NCI-H2081 (cell line): ENCODE measurements around the gene CHAC1.
"Not testable (repeated sequence)": the region's sequence is repeated elsewhere in the genome, so short reads cannot be mapped to it uniquely, and the experiment has no call there.

Experiments
- DNase-seq, 2 experiments: peaks; one replicate each; lab custom pipeline; 2025; lab: John Stamatoyannopoulos, UW

Gene CHAC1

DNA sequence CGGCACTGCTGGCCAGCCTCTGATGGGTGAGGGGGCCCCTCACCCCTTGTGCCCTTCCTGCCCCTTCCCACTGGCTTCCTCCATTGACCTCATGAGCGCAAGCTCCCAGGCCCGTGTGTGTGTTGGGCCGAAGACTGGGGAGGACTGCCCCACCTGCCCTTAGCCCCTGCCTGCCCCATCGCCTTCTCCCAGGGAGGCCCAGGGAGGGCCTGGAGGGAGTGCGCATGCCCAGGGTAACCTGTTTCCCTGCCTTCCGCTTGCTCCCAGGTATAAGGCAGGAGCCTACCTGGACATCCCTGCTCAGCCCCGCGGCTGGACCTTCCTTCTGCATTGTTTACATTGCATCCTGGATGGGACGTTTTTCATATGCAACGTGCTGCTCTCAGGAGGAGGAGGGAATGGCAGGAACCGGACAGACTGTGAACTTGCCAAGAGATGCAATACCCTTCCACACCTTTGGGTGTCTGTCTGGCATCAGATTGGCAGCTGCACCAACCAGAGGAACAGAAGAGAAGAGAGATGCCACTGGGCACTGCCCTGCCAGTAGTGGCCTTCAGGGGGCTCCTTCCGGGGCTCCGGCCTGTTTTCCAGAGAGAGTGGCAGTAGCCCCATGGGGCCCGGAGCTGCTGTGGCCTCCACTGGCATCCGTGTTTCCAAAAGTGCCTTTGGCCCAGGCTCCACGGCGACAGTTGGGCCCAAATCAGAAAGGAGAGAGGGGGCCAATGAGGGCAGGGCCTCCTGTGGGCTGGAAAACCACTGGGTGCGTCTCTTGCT lies 15.3 kb upstream of the CHAC1 start:
- peak in 1 of 2 experiments; percentile 36 for DNase-seq

DNA sequence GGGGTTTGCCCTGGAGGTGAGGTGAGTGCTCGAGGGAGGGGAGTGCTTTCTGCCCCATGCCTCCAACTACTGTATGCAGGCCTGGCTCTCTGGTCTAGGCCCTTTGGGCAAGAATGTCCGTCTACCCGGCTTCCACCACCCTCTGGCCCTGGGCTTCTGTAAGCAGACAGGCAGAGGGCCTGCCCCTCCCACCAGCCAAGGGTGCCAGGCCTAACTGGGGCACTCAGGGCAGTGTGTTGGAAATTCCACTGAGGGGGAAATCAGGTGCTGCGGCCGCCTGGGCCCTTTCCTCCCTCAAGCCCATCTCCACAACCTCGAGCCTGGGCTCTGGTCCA lies 14.8 kb upstream of the CHAC1 start:
- DNase-seq: no peak

DNA sequence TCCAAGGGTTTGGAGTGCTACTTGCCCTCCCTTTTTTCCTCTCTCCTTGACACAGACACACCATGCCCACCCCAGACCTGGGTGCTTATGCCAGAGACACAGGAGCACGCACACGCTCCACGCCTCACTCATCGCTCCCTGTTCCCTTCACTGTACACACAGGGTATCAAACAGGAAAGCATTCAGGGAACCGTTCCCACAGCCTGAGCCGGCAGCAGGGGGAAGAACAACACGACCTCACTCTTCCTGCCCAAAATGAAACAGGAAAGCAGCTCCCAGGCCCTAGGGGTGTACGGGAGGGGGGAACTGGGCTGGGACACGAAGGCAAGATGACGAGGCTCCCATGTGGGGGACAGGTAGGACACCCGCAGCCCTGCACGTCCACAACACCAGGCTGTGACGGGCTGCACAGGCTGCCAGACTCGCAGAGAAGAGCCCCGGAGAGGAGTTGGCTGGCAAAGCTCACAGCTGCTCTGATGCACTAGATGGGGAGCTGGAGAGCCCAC lies 12.9 kb upstream of the CHAC1 start:
- no peak for DNase-seq

DNA sequence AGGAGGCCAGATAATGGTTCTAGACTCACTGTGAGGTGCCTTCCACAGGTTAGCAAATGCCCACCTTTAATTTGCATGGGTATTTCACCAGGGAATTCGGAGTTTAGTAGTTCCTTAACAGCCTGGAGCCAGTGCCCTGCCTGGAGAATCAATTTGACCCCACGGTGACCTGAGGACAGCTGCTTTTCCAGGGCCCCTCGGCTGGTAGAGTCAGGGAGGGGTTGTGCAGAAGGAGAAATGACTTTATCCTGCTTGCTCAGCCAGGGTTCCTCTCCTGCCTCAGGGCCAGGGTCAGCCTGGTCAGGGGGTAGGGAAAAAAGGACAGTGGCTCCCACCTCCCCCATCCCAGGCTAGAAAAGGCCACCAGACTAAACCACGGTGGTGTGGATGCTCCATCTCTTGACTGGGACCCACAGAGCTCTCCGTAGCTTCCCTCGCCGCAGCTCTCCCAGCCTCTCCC lies 12.2 kb upstream of the CHAC1 start:
- DNase-seq: no peak

GRCh38 chr15:40941528-40942336 lies 11.5 kb upstream of the CHAC1 start:
- peak; percentile 74 to 76 for DNase-seq

- no peak for DNase-seq
Measured at GRCh38 chr15:40942337-40942854, 10.9 kb upstream of the CHAC1 start.

DNA sequence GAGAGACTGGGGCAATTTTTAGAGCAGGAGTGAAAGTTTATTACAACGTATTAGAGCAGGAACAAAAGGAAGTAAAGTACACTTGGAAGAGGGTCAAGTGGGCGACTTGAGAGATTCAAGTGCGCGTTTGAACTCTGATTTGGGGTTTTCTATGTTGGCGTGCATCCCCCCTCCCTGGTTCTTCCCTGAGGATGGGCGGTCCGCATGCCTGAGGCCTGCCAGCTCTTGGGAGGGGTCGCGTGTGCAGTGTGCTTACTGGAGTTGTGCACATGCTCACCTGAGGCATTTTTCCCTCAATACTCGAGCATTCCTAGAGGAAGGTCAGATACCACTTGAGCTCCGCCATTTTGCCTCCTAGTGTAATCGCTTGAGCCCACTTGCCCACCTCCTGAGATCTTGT lies 10.4 kb upstream of the CHAC1 start:
- DNase-seq: no peak

- no peak for DNase-seq
Measured at GRCh38 chr15:40943764-40944365, 9.4 kb upstream of the CHAC1 start.

GRCh38 chr15:40944510-40945296 lies 8.6 kb upstream of the CHAC1 start:
- peak; percentile 60 to 84 for DNase-seq

DNA sequence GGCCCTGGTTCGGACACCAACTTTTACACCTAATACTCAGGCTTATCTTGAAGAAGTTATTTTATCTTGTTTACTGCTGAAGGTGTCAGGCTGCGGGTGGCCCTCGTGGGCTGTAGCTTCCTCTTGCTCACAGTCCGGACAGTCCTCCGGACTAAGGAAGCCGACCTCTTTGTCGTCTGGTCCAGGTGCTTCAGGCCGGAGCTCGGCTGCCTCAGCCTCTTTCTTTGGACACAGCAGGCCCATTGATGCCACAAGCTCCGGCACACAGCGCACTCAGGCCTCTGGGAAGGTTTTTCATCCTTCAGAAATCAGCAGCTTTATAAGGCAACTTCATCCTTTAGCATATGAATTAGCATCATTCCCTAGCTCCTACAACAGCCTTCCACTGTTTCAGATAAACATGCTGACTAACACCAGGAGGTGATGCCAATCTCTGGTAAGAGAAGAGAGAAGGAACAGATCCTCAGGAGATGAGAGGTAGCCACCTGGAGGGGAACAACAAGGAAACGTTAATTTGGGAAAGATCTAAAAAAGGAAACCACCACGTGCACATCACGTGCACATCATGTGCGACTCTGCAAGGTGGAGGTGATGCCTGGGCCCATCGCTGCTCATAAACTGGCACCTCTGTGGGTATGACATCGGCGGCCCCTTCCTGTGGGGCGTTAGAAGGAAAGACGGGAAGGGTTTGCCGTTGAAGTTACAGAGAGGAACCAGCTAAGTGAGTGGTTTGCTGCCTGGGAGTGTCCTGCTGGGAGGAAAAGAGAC lies 4.4 kb upstream of the CHAC1 start:
- DNase-seq: no peak

GRCh38 chr15:40949756-40950207 lies 3.5 kb upstream of the CHAC1 start:
- no peak for DNase-seq

DNA sequence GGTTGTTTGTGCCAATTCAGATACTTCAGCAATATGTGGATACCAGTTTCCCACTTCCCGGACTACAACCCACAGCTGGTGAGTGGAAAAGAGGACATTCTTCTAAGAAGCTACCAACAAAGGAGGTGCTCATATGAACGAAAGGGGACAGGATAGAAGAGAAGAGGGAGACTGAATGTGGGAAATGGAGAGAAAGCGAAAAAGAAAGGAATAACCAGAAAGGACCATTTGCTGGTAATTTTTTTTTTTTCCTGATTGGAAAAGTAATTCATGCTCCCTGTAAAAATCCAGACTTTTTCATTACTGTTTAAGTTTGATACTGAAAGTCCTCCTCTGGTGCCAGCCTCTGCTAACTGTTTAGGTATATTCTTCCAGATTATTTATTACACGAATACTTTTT lies 1.5 kb upstream of the CHAC1 start:
- no peak for DNase-seq

- no peak for DNase-seq
Measured at GRCh38 chr15:40952301-40952900, 870 bp upstream of the CHAC1 start.

GRCh38 chr15:40953713-40954074 lies 423 bp downstream of the CHAC1 start:
- DNase-seq: no peak

- DNase-seq: not testable (repeated sequence)
Measured at GRCh38 chr15:40954158-40954848, 1.0 kb downstream of the CHAC1 start.

- no peak for DNase-seq
Measured at GRCh38 chr15:40955141-40955903, 2.1 kb downstream of the CHAC1 start.

DNA sequence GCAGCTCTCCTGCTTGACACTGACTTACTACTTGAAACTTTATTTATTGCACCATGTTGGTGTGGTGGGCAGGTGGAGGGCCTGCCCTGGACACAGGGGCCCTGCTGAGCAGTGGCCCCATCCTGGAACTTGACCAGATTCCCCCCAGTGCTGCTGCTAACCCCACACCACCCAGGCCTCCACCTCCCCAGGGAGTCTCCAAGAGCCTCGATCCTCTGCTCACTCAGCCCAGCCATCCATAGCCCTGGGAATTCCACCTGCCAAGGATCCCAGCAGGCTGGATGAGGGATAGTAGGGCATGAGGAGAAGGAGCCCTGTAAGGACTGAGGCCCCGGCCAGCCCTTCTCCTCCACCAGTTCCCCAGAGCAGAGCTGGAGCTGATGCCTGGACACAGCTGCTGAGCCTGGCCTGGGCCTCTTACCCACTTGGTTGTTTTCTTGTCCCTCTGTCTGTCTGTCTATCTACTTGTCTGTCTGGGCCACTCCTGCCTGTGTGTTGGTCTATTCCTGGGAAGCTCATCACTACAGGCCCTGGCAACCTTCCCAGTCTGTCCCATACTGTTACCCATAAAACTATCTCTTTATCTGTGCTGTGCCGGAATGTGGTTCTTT lies 2.8 kb downstream of the CHAC1 start:
- DNase-seq: no peak

- no peak for DNase-seq
Measured at GRCh38 chr15:40956541-40956982, 3.3 kb downstream of the CHAC1 start.
